ENCODE results near the gene TMEM121. TPM values are rescaled to one million over a fixed set of nuclear protein-coding genes. Genes with fewer than 3 reads are reported as not detected.
"Not testable (repeated sequence)": the region's sequence is repeated elsewhere in the genome, so short reads cannot be mapped to it uniquely, and the experiment has no call there.

TMEM121 gene
- total and polyA plus RNA-seq, 10 of the 15 experiments (the other 5 are each of a cell fraction or from before 2014, with no cell fraction given) = 0.04 to 4.9 (median 1.2) TPM; not detected in 2

- ATAC-seq (peak; percentile 80), FAIRE-seq (peak; percentile 91)
- in situ Hi-C loops (cut with MboI); H3K9me3 ChIP-seq (replicated peaks; ENCODE audit: control insufficient read depth, insufficient read depth, low read length); RAD21 ChIA-PET (ENCODE audit: unreplicated experiment); BruUV-seq (replicated peaks); H3K9ac ChIP-seq (ENCODE audit: control insufficient read depth, insufficient read depth, low read length); H3K4me2 ChIP-seq (ENCODE audit: control insufficient read depth, insufficient read depth); DNase-seq (ENCODE audit: low read depth, low spot score); SMC1A ChIA-PET (ENCODE audit: uncharacterized antibody, unreplicated experiment); H2AFZ ChIP-seq (ENCODE audit: control insufficient read depth, low read depth, low read length); H3K27me3 ChIP-seq (replicated peaks in 1 of 2; ENCODE audit: control insufficient read depth in 2 of 2, insufficient read depth in 2 of 2, low read length in 1 of 2); POLR2A ChIA-PET; H3K36me3 ChIP-seq (ENCODE audit: control insufficient read depth in 2 of 2, insufficient read depth in 2 of 2, low read length in 1 of 2); H4K20me1 ChIP-seq (ENCODE audit: control insufficient read depth, insufficient read depth); H3K4me3 ChIP-seq; CTCF ChIA-PET: not testable (repeated sequence)
- WGBS (ENCODE audit: insufficient coverage, insufficient replicate concordance, low lambda C conversion rate, missing lambda C conversion rate) = 0% methylated on average over 2 of the region's 17 CpGs
- intact Hi-C loops (cut with micrococcal nuclease; ENCODE audit: unreplicated experiment) = loop anchor here (5.0 kb wide), 1 partner anchor 287 kb away; no protein-coding TSS in a partner anchor
- H3K79me2 ChIP-seq (ENCODE audit: control insufficient read depth, insufficient read depth, low read length) = peaks cover 31% of the 10 kb centered on the region
- H3K27ac ChIP-seq (ENCODE audit: control insufficient read depth, insufficient read depth) = peak overlapping the region; percentile 98
- TF ChIP-seq TCF3 (IDR thresholded peaks at IDR 0.05; ENCODE audit: borderline replicate concordance, insufficient read depth, low read depth, low read length) (peak; percentile 66; the same call in 1 of the 2 replicates), TCF12 (IDR thresholded peaks at IDR 0.05; ENCODE audit: low read depth, low read length) (0 out of 2 replicates have a peak, but pooled peaks have one; percentile 28), ZNF687 (IDR thresholded peaks at IDR 0.05) (0 out of 2 replicates have a peak, but pooled peaks have one; percentile 29), MEF2B (IDR thresholded peaks at IDR 0.05; ENCODE audit: partially characterized antibody, poor library complexity, severe bottlenecking) (peak; percentile 34)
- H3K4me1 ChIP-seq (ENCODE audit: control insufficient read depth, insufficient read depth, low read length) = peaks cover 45% of the 10 kb centered on the region
Measured at GRCh38 chr14:105575016-105575700, 48.8 kb downstream of the TMEM121 start.

Data from GM12878 (cell line).